TTC549 (cell line): ENCODE data around the gene ATP1B2.
A peak's percentile ranks its signal among the peaks of the same experiment; 100 is the strongest.

Experiments
- FAIRE-seq: peaks from 2 replicates; lab custom pipeline; 2012; peaks lifted over from hg19 to GRCh38; lab: Jason Lieb, UNC

ATP1B2 gene

GRCh38 chr17:7685533-7686221, 35.0 kb downstream of the ATP1B2 start:
- no peak for FAIRE-seq

DNA sequence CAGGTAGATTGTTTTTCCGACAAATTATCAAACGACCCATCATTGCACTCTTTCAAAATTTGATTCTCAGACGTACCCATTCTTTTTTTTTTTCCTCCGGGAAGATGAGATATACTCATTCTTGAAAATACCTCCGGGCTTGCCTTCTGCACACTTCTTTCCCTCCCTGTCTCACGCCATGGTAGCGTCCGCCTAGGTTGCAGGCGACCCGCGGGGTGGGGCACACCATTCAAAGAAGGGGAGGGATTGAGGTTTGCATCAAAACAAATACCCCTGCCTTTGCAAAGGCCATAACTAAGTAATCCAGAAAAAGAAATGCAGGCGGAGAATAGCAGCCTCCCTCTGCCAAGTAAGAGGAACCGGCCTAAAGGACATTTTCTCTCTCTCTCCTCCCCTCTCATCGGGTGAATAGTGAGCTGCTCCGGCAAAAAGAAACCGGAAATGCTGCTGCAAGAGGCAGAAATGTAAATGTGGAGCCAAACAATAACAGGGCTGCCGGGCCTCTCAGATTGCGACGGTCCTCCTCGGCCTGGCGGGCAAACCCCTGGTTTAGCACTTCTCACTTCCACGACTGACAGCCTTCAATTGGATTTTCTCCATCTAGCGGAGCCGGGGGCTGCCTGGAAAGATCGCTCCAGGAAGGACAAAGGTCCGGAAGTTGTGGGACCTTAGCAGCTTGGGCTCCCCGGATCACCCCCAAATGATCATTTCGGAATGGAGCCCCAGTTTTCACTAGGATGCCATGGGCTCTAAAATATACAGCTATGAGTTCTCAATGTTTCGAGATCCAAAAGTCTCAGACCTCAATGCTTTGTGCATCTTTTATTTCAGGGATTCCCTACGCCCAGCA, 35.7 kb downstream of the ATP1B2 start:
- no peak for FAIRE-seq

GRCh38 chr17:7687072-7687907, 36.6 kb downstream of the ATP1B2 start, which contains the start of gene TP53:
Gene TP53 (minus strand): TSS chr17:7687490. CDS start chr17:7676594, 10,896 bp downstream.
- peak; percentile 65 for FAIRE-seq

GRCh38 chr17:7687908-7688807, 37.4 kb downstream of the ATP1B2 start, which contains the start of gene WRAP53:
Gene WRAP53 (plus strand): TSS chr17:7688477. CDS start chr17:7688649, 172 bp downstream.
- FAIRE-seq, result peak; percentile 96

- FAIRE-seq, result no peak
Measured at GRCh38 chr17:7688808-7689316, 38.1 kb downstream of the ATP1B2 start.

DNA sequence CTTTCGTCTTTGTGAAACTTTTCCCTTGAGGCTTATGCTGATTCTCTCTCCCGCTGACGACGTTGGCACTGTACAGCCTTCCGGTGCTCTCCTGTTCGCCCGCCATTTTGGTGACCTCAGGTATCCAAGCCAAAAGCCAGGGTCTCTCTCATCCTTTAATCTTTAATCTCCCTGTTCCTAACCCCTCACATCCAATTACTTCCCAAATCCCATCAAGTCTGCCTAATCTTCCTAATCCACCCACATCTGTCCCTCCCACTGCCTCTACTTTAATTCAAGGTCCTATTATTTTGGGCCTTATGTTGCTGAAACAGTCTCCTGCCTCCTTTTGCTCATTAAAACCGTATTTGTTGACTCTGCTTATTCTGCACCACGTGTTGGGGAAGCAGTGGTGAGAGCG, 44.9 kb downstream of the ATP1B2 start:
- no peak for FAIRE-seq

DNA sequence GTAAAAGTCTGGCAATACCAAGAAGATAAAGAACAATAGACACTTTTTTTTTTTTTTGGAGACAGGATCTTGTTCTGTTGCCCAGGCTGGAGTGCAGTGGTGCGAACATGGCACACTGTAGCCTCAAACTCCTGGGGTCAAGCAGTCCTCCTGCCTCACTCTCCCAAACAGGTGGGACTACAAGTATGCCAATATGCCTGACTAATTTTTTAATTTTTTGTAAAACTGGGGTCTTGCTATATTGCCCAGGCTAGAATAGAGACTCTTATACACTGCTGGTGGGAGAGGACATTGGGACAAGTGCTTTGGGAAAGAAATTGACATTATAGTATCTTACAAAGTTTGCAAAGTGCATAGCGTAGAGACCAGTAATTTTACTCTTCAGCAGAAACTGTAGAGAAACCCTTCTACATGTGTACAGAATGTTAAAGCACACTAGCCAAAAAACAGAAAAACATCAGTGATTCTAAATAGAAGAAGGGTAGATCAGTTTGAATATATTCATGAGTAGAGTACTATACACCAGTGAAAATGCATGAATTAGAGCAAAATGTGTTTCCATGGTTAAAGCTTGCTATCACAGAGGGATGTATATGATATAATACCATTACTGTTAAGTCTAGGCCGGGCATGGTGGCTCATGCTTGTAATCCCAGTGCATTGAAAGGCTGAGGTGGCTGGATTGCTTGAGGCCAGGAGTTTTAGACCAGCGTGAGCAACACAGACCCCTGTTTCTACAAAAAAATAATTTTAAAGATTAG, 47.3 kb downstream of the ATP1B2 start:
- FAIRE-seq, result no peak

GRCh38 chr17:7700510-7700909, 49.8 kb downstream of the ATP1B2 start:
- FAIRE-seq, result no peak

DNA sequence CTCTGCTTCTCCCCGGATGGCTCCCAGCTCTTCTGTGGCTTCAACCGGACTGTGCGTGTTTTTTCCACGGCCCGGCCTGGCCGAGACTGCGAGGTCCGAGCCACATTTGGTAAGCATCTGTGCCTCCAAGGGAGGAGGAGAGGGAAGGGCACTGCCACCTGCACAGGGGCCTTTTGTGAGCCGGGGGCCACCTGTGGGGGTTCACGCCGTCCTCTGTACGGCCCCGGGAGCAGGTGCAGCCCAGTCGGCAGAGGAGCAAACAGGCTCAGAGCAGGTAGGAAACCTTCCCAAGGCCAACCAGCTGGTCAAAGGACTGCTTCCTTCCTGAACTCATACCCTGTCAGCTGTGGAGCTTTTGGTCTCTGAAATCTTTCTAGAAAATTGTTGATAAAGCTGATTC, 51.0 kb downstream of the ATP1B2 start:
- no peak for FAIRE-seq

DNA sequence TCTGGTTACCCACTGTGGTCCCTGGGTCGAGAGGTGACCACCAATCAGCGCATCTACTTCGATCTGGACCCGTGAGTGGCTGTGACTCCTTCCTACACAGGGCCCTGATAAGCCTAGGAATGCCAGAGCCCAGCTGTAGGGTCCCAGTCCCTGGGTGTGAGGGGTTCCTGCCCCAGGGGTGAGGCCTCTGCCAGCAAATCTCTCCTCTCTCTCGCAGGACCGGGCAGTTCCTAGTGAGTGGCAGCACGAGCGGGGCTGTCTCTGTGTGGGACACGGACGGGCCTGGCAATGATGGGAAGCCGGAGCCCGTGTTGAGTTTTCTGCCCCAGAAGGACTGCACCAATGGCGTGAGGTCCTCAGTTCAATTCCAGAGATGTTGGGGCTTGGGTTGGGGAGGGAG, 52.0 kb downstream of the ATP1B2 start:
- no peak for FAIRE-seq

GRCh38 chr17:7703584-7704479, 53.1 kb downstream of the ATP1B2 start:
- no peak for FAIRE-seq

- no peak for FAIRE-seq
Measured at GRCh38 chr17:7704601-7705268, 54.0 kb downstream of the ATP1B2 start, which contains the start of gene EFNB3. Gene EFNB3 (plus strand): TSS chr17:7705202. CDS start chr17:7705599, 397 bp downstream.

DNA sequence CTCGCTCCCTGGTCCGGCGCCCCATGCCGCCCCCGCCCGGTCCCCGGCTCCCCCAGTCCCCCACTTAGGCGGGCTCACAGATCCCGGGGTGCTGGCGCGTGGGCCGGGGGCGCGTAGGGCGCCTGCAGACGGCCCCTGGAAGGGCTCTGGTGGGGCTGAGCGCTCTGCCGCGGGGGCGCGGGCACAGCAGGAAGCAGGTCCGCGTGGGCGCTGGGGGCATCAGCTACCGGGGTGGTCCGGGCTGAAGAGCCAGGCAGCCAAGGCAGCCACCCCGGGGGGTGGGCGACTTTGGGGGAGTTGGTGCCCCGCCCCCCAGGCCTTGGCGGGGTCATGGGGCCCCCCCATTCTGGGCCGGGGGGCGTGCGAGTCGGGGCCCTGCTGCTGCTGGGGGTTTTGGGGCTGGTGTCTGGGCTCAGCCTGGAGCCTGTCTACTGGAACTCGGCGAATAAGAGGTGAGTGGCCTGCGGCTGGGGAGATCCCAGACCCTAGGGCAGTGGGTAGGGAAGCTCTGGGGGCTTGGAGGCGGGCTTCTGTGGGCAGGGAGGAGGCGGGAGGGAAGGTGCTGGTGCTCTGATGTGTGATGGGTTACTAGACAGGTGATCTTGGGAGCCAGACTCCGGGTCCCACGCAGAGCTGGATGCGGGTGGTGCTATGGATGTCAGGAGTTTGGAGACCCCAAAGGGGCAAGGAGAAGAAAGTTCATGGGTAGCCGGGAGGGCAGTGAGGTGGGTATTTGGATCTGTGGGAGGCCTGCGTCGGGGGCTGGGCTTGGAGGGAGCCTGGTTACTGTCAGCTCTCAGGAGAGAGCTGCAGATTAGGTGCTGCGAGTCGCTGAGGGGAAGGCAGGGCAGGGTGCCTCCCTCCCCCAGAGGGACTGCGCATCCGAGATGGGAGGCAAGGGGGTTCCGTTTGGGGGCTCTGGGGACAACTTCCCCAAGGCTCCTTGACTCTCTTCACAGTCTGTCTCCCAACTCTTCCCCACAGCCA, 54.8 kb downstream of the ATP1B2 start:
- no peak for FAIRE-seq

- no peak for FAIRE-seq
Measured at GRCh38 chr17:7706631-7707354, 56.1 kb downstream of the ATP1B2 start.
